ENCODE measurements around the gene DCTN4.
A peak's percentile ranks its signal among the peaks of the same experiment; 100 is the strongest.

The DCTN4 gene

GRCh38 chr5:150788977-150789376 is 30.2 kb upstream of the DCTN4 start:
- Histone ChIP-seq H3K36me3 (ENCODE audit: control insufficient read depth in 5 of 5, insufficient read depth in 5 of 5, low read length in 5 of 5) (no peaks in the 10 kb centered on the region), H3K9ac (ENCODE audit: low read length in 5 of 5) (peak overlapping the region; percentile 38 to 87 (median 62)), H3K9me3 (ENCODE audit: control insufficient read depth in 5 of 5, low read length in 5 of 5) (no peaks in the 10 kb centered on the region), H3K27ac (ENCODE audit: low read depth, low read length) (peak overlapping the region; percentile 99), H3K4me3 (ENCODE audit: low read depth in 1 of 5, low read length in 5 of 5) (peak overlapping the region in 2 of 5 donors; percentile 7 to 35), H3K4me1 (ENCODE audit: control insufficient read depth in 5 of 5, insufficient read depth in 5 of 5, low read length in 5 of 5) (peaks cover 10 to 74% (median 54%) of the 10 kb centered on the region in 5 donors), H3K27me3 (ENCODE audit: control insufficient read depth in 5 of 5, insufficient read depth in 4 of 5, low read length in 5 of 5) (no peaks in the 10 kb centered on the region)

GRCh38 chr5:150787656-150788055 is 28.8 kb upstream of the DCTN4 start:
- peaks cover 19 to 86% (median 65%) of the 10 kb centered on the region in 5 donors for H3K4me1 ChIP-seq (ENCODE audit: control insufficient read depth in 5 of 5, insufficient read depth in 5 of 5, low read length in 5 of 5)
- H3K27ac ChIP-seq (ENCODE audit: low read depth, low read length): peak overlapping the region; percentile 99
- no peak overlapping the region for H3K4me3 ChIP-seq (ENCODE audit: low read depth in 1 of 5, low read length in 5 of 5)
- no peaks in the 10 kb centered on the region for H3K27me3 ChIP-seq (ENCODE audit: control insufficient read depth in 5 of 5, insufficient read depth in 4 of 5, low read length in 5 of 5)
- peak overlapping the region in 2 of 5 donors; percentile 56 to 69 for H3K9ac ChIP-seq (ENCODE audit: low read length in 5 of 5)
- H3K9me3 ChIP-seq (ENCODE audit: control insufficient read depth in 5 of 5, low read length in 5 of 5): no peaks in the 10 kb centered on the region
- no peaks in the 10 kb centered on the region for H3K36me3 ChIP-seq (ENCODE audit: control insufficient read depth in 5 of 5, insufficient read depth in 5 of 5, low read length in 5 of 5)

- peaks cover 25 to 91% (median 73%) of the 10 kb centered on the region in 5 donors for H3K4me1 ChIP-seq (ENCODE audit: control insufficient read depth in 5 of 5, insufficient read depth in 5 of 5, low read length in 5 of 5)
- peak overlapping the region; percentile 99 for H3K27ac ChIP-seq (ENCODE audit: low read depth, low read length)
- no peaks in the 10 kb centered on the region for H3K36me3 ChIP-seq (ENCODE audit: control insufficient read depth in 5 of 5, insufficient read depth in 5 of 5, low read length in 5 of 5)
- peak overlapping the region in 2 of 5 donors; percentile 56 to 69 for H3K9ac ChIP-seq (ENCODE audit: low read length in 5 of 5)
- no peaks in the 10 kb centered on the region for H3K27me3 ChIP-seq (ENCODE audit: control insufficient read depth in 5 of 5, insufficient read depth in 4 of 5, low read length in 5 of 5)
- no peaks in the 10 kb centered on the region for H3K9me3 ChIP-seq (ENCODE audit: control insufficient read depth in 5 of 5, low read length in 5 of 5)
- peak overlapping the region in 1 of 5 donors; percentile 12 for H3K4me3 ChIP-seq (ENCODE audit: low read depth in 1 of 5, low read length in 5 of 5)
These were observed 28.1 kb upstream of the DCTN4 start for GRCh38 chr5:150786876-150787275.

GRCh38 chr5:150785950-150786349 is 27.1 kb upstream of the DCTN4 start:
- H3K4me1 ChIP-seq (ENCODE audit: control insufficient read depth in 5 of 5, insufficient read depth in 5 of 5, low read length in 5 of 5): peaks cover 30 to 92% (median 82%) of the 10 kb centered on the region in 5 donors
- no peak overlapping the region for H3K4me3 ChIP-seq (ENCODE audit: low read depth in 1 of 5, low read length in 5 of 5)
- no peaks in the 10 kb centered on the region for H3K27me3 ChIP-seq (ENCODE audit: control insufficient read depth in 5 of 5, insufficient read depth in 4 of 5, low read length in 5 of 5)
- H3K9me3 ChIP-seq (ENCODE audit: control insufficient read depth in 5 of 5, low read length in 5 of 5): no peaks in the 10 kb centered on the region
- H3K9ac ChIP-seq (ENCODE audit: low read length in 5 of 5): no peak overlapping the region
- no peaks in the 10 kb centered on the region for H3K36me3 ChIP-seq (ENCODE audit: control insufficient read depth in 5 of 5, insufficient read depth in 5 of 5, low read length in 5 of 5)
- H3K27ac ChIP-seq (ENCODE audit: low read depth, low read length): peak overlapping the region; percentile 99

GRCh38 chr5:150783422-150783928 is 24.7 kb upstream of the DCTN4 start:
- Histone ChIP-seq H3K4me3 (ENCODE audit: low read depth in 1 of 5, low read length in 5 of 5) (peak overlapping the region; percentile 3 to 53 (median 41)), H3K36me3 (ENCODE audit: control insufficient read depth in 5 of 5, insufficient read depth in 5 of 5, low read length in 5 of 5) (no peaks in the 10 kb centered on the region), H3K27me3 (ENCODE audit: control insufficient read depth in 5 of 5, insufficient read depth in 4 of 5, low read length in 5 of 5) (no peaks in the 10 kb centered on the region), H3K4me1 (ENCODE audit: control insufficient read depth in 5 of 5, insufficient read depth in 5 of 5, low read length in 5 of 5) (peaks cover 32 to 85% (median 82%) of the 10 kb centered on the region in 5 donors), H3K9me3 (ENCODE audit: control insufficient read depth in 5 of 5, low read length in 5 of 5) (no peaks in the 10 kb centered on the region), H3K27ac (ENCODE audit: low read depth, low read length) (peak overlapping the region; percentile 99), H3K9ac (ENCODE audit: low read length in 5 of 5) (peak overlapping the region; percentile 60 to 88 (median 67))

GRCh38 chr5:150782850-150783249 is 24.0 kb upstream of the DCTN4 start:
- Histone ChIP-seq H3K4me3 (ENCODE audit: low read depth in 1 of 5, low read length in 5 of 5) (peak overlapping the region; percentile 3 to 53 (median 41)), H3K27ac (ENCODE audit: low read depth, low read length) (peak overlapping the region; percentile 99), H3K4me1 (ENCODE audit: control insufficient read depth in 5 of 5, insufficient read depth in 5 of 5, low read length in 5 of 5) (peaks cover 34 to 85% (median 80%) of the 10 kb centered on the region in 5 donors), H3K9me3 (ENCODE audit: control insufficient read depth in 5 of 5, low read length in 5 of 5) (no peaks in the 10 kb centered on the region), H3K36me3 (ENCODE audit: control insufficient read depth in 5 of 5, insufficient read depth in 5 of 5, low read length in 5 of 5) (no peaks in the 10 kb centered on the region), H3K27me3 (ENCODE audit: control insufficient read depth in 5 of 5, insufficient read depth in 4 of 5, low read length in 5 of 5) (no peaks in the 10 kb centered on the region), H3K9ac (ENCODE audit: low read length in 5 of 5) (peak overlapping the region; percentile 60 to 88 (median 67))

- H3K27me3 ChIP-seq (ENCODE audit: control insufficient read depth in 5 of 5, insufficient read depth in 4 of 5, low read length in 5 of 5): no peaks in the 10 kb centered on the region
- peak overlapping the region in 4 of 5 donors; percentile 27 to 93 (median 66) for H3K4me3 ChIP-seq (ENCODE audit: low read depth in 1 of 5, low read length in 5 of 5)
- H3K9ac ChIP-seq (ENCODE audit: low read length in 5 of 5): peak overlapping the region; percentile 64 to 100 (median 88)
- H3K4me1 ChIP-seq (ENCODE audit: control insufficient read depth in 5 of 5, insufficient read depth in 5 of 5, low read length in 5 of 5): peaks cover 38 to 84% (median 76%) of the 10 kb centered on the region in 5 donors
- H3K36me3 ChIP-seq (ENCODE audit: control insufficient read depth in 5 of 5, insufficient read depth in 5 of 5, low read length in 5 of 5): no peaks in the 10 kb centered on the region
- peak overlapping the region; percentile 99 for H3K27ac ChIP-seq (ENCODE audit: low read depth, low read length)
- H3K9me3 ChIP-seq (ENCODE audit: control insufficient read depth in 5 of 5, low read length in 5 of 5): no peaks in the 10 kb centered on the region
These were observed 23.1 kb upstream of the DCTN4 start for GRCh38 chr5:150781706-150782614.

- Histone ChIP-seq H3K27ac (ENCODE audit: low read depth, low read length) (peak overlapping the region; percentile 99), H3K9ac (ENCODE audit: low read length in 5 of 5) (peak overlapping the region; percentile 56 to 100 (median 77)), H3K4me1 (ENCODE audit: control insufficient read depth in 5 of 5, insufficient read depth in 5 of 5, low read length in 5 of 5) (peaks cover 38 to 78% (median 68%) of the 10 kb centered on the region in 5 donors), H3K27me3 (ENCODE audit: control insufficient read depth in 5 of 5, insufficient read depth in 4 of 5, low read length in 5 of 5) (no peaks in the 10 kb centered on the region), H3K9me3 (ENCODE audit: control insufficient read depth in 5 of 5, low read length in 5 of 5) (no peaks in the 10 kb centered on the region), H3K36me3 (ENCODE audit: control insufficient read depth in 5 of 5, insufficient read depth in 5 of 5, low read length in 5 of 5) (no peaks in the 10 kb centered on the region), H3K4me3 (ENCODE audit: low read depth in 1 of 5, low read length in 5 of 5) (peak overlapping the region; percentile 78 to 93 (median 91))
These were observed 22.0 kb upstream of the DCTN4 start for GRCh38 chr5:150780816-150781221.

GRCh38 chr5:150780187-150780692 is 21.4 kb upstream of the DCTN4 start:
- no peaks in the 10 kb centered on the region for H3K9me3 ChIP-seq (ENCODE audit: control insufficient read depth in 5 of 5, low read length in 5 of 5)
- peak overlapping the region; percentile 63 to 100 (median 94) for H3K9ac ChIP-seq (ENCODE audit: low read length in 5 of 5)
- H3K36me3 ChIP-seq (ENCODE audit: control insufficient read depth in 5 of 5, insufficient read depth in 5 of 5, low read length in 5 of 5): no peaks in the 10 kb centered on the region
- peak overlapping the region; percentile 99 for H3K27ac ChIP-seq (ENCODE audit: low read depth, low read length)
- H3K27me3 ChIP-seq (ENCODE audit: control insufficient read depth in 5 of 5, insufficient read depth in 4 of 5, low read length in 5 of 5): no peaks in the 10 kb centered on the region
- peaks cover 38 to 72% (median 66%) of the 10 kb centered on the region in 5 donors for H3K4me1 ChIP-seq (ENCODE audit: control insufficient read depth in 5 of 5, insufficient read depth in 5 of 5, low read length in 5 of 5)
- peak overlapping the region; percentile 78 to 93 (median 91) for H3K4me3 ChIP-seq (ENCODE audit: low read depth in 1 of 5, low read length in 5 of 5)
